GM23338 (cell line): ENCODE results near the gene MAMDC2.

Source experiments
- CREB1 ChIP-seq: fragments of 250-450 bp; sonication (Bioruptor Pico); IDR thresholded peaks from 2 replicates; pipeline ENCODE4 v1.5.0; 2020; ENCODE audit warnings: low read depth, mild to moderate bottlenecking, moderate library complexity
- EZH2 ChIP-seq: fragments of 200-600 bp; sonication (generic); IDR thresholded peaks from one replicate; pipeline ENCODE4 v1.8.0; 2017; ENCODE audit warnings: antibody characterized with exemption, mild to moderate bottlenecking, low read depth; ENCODE audit not compliant: unreplicated experiment
- EZH2phosphoT487 ChIP-seq: fragments of 200-600 bp; sonication (generic); IDR thresholded peaks from one replicate; pipeline ENCODE4 v1.8.1; 2018; ENCODE audit warnings: antibody characterized with exemption; ENCODE audit not compliant: unreplicated experiment
- JUNB ChIP-seq: IDR thresholded peaks from one replicate; pipeline ENCODE4 v1.6.1; 2016; ENCODE audit warnings: antibody characterized with exemption; ENCODE audit not compliant: unreplicated experiment
- NANOG ChIP-seq: IDR thresholded peaks from 2 replicates; pipeline ENCODE4 v1.6.1; 2016; ENCODE audit warnings: antibody characterized with exemption, borderline replicate concordance
- POLR2AphosphoS5 ChIP-seq: IDR thresholded peaks from 2 replicates; pipeline ENCODE4 v1.6.1; 2016; ENCODE audit warnings: antibody characterized with exemption, low read depth
- TF ChIP-seq, protein P1 (sequence below): IDR thresholded peaks from one replicate; pipeline ENCODE4 v1.6.1; 2018; ENCODE audit warnings: antibody characterized with exemption; ENCODE audit not compliant: unreplicated experiment
- TF ChIP-seq, protein P2 (sequence below), 2 experiments: fragments of 200-600 bp in 1 of 2; sonication (generic) in 1 of 2; conservative IDR thresholded peaks; 2 replicates each; pipeline versions ENCODE4 v1.5.1 to v1.6.1; 2016 to 2017; ENCODE audit warnings: antibody characterized with exemption in 2 of 2, low read depth in 2 of 2, mild to moderate bottlenecking in 2 of 2, moderate library complexity in 1 of 2

DNA sequence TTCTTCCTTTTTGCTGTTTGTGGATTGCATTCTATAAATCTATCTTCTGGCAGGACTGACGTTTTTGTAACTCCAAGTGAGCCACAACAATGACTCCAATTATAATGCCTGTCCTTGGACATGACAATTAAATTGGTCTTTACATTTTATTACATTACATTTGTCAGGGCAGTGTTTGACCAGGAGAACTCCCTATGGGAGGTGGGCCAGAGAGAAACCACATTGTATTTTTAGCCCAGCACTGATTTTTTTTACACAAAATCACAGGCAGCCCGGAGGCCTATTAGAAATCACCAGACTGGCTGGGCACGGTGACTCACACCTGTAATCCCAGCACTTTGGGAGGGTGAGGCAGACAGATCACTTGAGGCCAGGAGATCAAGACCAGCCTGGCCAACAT, 116.0 kb downstream of the MAMDC2 start:
- TF ChIP-seq, protein P1, sequence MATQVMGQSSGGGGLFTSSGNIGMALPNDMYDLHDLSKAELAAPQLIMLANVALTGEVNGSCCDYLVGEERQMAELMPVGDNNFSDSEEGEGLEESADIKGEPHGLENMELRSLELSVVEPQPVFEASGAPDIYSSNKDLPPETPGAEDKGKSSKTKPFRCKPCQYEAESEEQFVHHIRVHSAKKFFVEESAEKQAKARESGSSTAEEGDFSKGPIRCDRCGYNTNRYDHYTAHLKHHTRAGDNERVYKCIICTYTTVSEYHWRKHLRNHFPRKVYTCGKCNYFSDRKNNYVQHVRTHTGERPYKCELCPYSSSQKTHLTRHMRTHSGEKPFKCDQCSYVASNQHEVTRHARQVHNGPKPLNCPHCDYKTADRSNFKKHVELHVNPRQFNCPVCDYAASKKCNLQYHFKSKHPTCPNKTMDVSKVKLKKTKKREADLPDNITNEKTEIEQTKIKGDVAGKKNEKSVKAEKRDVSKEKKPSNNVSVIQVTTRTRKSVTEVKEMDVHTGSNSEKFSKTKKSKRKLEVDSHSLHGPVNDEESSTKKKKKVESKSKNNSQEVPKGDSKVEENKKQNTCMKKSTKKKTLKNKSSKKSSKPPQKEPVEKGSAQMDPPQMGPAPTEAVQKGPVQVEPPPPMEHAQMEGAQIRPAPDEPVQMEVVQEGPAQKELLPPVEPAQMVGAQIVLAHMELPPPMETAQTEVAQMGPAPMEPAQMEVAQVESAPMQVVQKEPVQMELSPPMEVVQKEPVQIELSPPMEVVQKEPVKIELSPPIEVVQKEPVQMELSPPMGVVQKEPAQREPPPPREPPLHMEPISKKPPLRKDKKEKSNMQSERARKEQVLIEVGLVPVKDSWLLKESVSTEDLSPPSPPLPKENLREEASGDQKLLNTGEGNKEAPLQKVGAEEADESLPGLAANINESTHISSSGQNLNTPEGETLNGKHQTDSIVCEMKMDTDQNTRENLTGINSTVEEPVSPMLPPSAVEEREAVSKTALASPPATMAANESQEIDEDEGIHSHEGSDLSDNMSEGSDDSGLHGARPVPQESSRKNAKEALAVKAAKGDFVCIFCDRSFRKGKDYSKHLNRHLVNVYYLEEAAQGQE = no peak
- TF ChIP-seq, protein P2, sequence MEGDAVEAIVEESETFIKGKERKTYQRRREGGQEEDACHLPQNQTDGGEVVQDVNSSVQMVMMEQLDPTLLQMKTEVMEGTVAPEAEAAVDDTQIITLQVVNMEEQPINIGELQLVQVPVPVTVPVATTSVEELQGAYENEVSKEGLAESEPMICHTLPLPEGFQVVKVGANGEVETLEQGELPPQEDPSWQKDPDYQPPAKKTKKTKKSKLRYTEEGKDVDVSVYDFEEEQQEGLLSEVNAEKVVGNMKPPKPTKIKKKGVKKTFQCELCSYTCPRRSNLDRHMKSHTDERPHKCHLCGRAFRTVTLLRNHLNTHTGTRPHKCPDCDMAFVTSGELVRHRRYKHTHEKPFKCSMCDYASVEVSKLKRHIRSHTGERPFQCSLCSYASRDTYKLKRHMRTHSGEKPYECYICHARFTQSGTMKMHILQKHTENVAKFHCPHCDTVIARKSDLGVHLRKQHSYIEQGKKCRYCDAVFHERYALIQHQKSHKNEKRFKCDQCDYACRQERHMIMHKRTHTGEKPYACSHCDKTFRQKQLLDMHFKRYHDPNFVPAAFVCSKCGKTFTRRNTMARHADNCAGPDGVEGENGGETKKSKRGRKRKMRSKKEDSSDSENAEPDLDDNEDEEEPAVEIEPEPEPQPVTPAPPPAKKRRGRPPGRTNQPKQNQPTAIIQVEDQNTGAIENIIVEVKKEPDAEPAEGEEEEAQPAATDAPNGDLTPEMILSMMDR (conservative IDR thresholded peaks at IDR 0.05; ENCODE audit: low read depth in 2 of 2) = no peak
- no peak for TF ChIP-seq EZH2
- TF ChIP-seq POLR2AphosphoS5 = no peak
- TF ChIP-seq CREB1 = no peak
- no peak for TF ChIP-seq JUNB
- no peak for TF ChIP-seq NANOG
- no peak for TF ChIP-seq EZH2phosphoT487
